BJ (cell line): ENCODE results near the gene CALHM5. TPM values are rescaled to one million over a fixed set of nuclear protein-coding genes. Genes with fewer than 3 reads are reported as not detected.

ENCODE experiments used
- CTCF ChIA-PET: fragments of 350-600 bp; formaldehyde crosslinking; extraction: SDS; loops from one replicate; lab custom pipeline; 2021; ENCODE audit warnings: antibody characterized with exemption, inconsistent platforms; lab: Yijun Ruan, JAX
- POLR2A ChIA-PET: fragments of 300-600 bp; sonication (Branson Sonifier 250); formaldehyde crosslinking; extraction: SDS; loops from one replicate; lab custom pipeline; 2021; ENCODE audit warnings: antibody characterized with exemption; lab: Charles Lee
- DNase-seq: peaks from one replicate; pipeline ENCODE4 v3.0.0-alpha.2; 2011; ENCODE audit warnings: low read depth
- H3K27me3 ChIP-seq: 2 replicates; pipeline ENCODE4 v1.6.0; 2011; ENCODE audit warnings: low read length; ENCODE audit not compliant: control insufficient read depth, insufficient read depth
- H3K36me3 ChIP-seq: 2 replicates; pipeline ENCODE4 v1.5.1; 2011; ENCODE audit warnings: low read length; ENCODE audit not compliant: control insufficient read depth, insufficient read depth
- H3K4me3 ChIP-seq: 2 replicates; pipeline ENCODE4 v1.5.1; 2011; ENCODE audit warnings: low read depth, mild to moderate bottlenecking, control low read depth, low read length
- CTCF ChIP-seq: IDR thresholded peaks from 2 replicates; pipeline ENCODE4 v1.5.1; 2011; ENCODE audit warnings: low read depth, mild to moderate bottlenecking, control low read depth, inconsistent platforms, low read length, moderate library complexity; ENCODE audit not compliant: insufficient read depth
- polyA plus RNA-seq: library from polyadenylated mRNA; depleted of rRNA; stranded (reverse); fragments of >200 nt; gene quantifications from 2 replicates; pipeline ENCODE4 v1.2.3, GENCODE V29; 2011

CALHM5 gene
- polyA plus RNA-seq, 1 experiment: 4.4 TPM

- no peaks in the 10 kb centered on the region for H3K27me3 ChIP-seq
- CTCF ChIA-PET: interaction anchor here (0.6 to 9.0 kb wide), 8 partner anchors 25 to 293 kb away, joined by 3 to 127 read pairs (median 4); no protein-coding TSS in a partner anchor
- no peaks in the 10 kb centered on the region for H3K36me3 ChIP-seq
- DNase-seq: no peak
- TF ChIP-seq CTCF: no peak
- POLR2A ChIA-PET: interaction anchor here (0.6 kb wide), 1 partner anchor 440 kb away, joined by 3 read pairs; no protein-coding TSS in a partner anchor
- no peak overlapping the region for H3K4me3 ChIP-seq
Observed at GRCh38 chr6:116562019-116562403, 50.6 kb downstream of the CALHM5 start.

- Histone ChIP-seq H3K27me3 (no peaks in the 10 kb centered on the region), H3K4me3 (no peak overlapping the region), H3K36me3 (no peaks in the 10 kb centered on the region)
- no peak for DNase-seq
- CTCF ChIA-PET: interaction anchor here (0.9 to 9.0 kb wide), 12 partner anchors 9 to 449 kb away, joined by 3 to 127 read pairs (median 5); partner anchors contain the start of genes CALHM4 and TSPYL1
- POLR2A ChIA-PET: interaction anchor here (0.6 kb wide), 2 partner anchors 309 to 440 kb away, joined by 3 read pairs; partner anchors contain the start of gene TSPYL4
- no peak for TF ChIP-seq CTCF
Observed at GRCh38 chr6:116562614-116563013, 51.2 kb downstream of the CALHM5 start.

GRCh38 chr6:116563830-116564229, 52.4 kb downstream of the CALHM5 start:
- TF ChIP-seq CTCF: no peak
- Histone ChIP-seq H3K27me3 (no peaks in the 10 kb centered on the region), H3K4me3 (no peak overlapping the region), H3K36me3 (no peaks in the 10 kb centered on the region)
- no peak for DNase-seq
- POLR2A ChIA-PET: interaction anchor here (0.7 kb wide), 1 partner anchor 35 kb away, joined by 5 read pairs; no protein-coding TSS in a partner anchor
- CTCF ChIA-PET: interaction anchor here (1.2 to 9.0 kb wide), 8 partner anchors 10 to 451 kb away, joined by 3 to 127 read pairs (median 9); partner anchors contain the start of gene CALHM4

- TF ChIP-seq CTCF: no peak
- POLR2A ChIA-PET: interaction anchor here (0.7 kb wide), 1 partner anchor 36 kb away, joined by 5 read pairs; no protein-coding TSS in a partner anchor
Observed at GRCh38 chr6:116564311-116564710, 52.9 kb downstream of the CALHM5 start.

GRCh38 chr6:116564921-116565872, 53.8 kb downstream of the CALHM5 start:
- H3K27me3 ChIP-seq: no peaks in the 10 kb centered on the region
- no peak for TF ChIP-seq CTCF
- no peak for DNase-seq
- POLR2A ChIA-PET: no interaction called here
- peak overlapping the region; percentile 9; the same call in 1 of the 2 replicates for H3K4me3 ChIP-seq
- CTCF ChIA-PET: interaction anchor here (0.7 to 9.0 kb wide), 10 partner anchors 10 to 348 kb away, joined by 3 to 127 read pairs (median 4); partner anchors contain the start of gene CALHM5
- H3K36me3 ChIP-seq: no peaks in the 10 kb centered on the region

More at GRCh38 chr6:116564311-116564710, 52.9 kb downstream of the CALHM5 start:
- CTCF ChIA-PET: interaction anchor here (0.8 to 9.0 kb wide), 7 partner anchors 24 to 347 kb away, joined by 3 to 127 read pairs (median 12); no protein-coding TSS in a partner anchor
- Histone ChIP-seq H3K4me3 (no peak overlapping the region), H3K36me3 (no peaks in the 10 kb centered on the region), H3K27me3 (no peaks in the 10 kb centered on the region)
- DNase-seq: peak; percentile 57
